ENCODE measurements around the gene SPHK2. TPM values are rescaled to one million over a fixed set of nuclear protein-coding genes. Genes with fewer than 3 reads are reported as not detected.

Gene SPHK2
- polyA plus RNA-seq, 3 donors, result 8.5 to 9.4 (median 9.1) TPM

GRCh38 chr19:48628486-48629296 is 9.4 kb downstream of the SPHK2 start:
- Histone ChIP-seq H2AFZ (ENCODE audit: insufficient read depth, low read depth, low read length, poor library complexity, severe bottlenecking) (no peak overlapping the region), H3K9me3 (replicated peaks in 1 of 2; ENCODE audit: control insufficient read depth in 1 of 2, insufficient read depth in 1 of 2, low read length in 2 of 2) (no peaks in the 10 kb centered on the region), H3K27ac (ENCODE audit: low read depth in 1 of 2, low read length in 2 of 2) (peak overlapping the region in 1 of 2 donors; percentile 4), H3K4me1 (ENCODE audit: control insufficient read depth in 1 of 2, insufficient read depth in 2 of 2, low read length in 2 of 2) (peaks cover 62 to 70% of the 10 kb centered on the region in 2 donors), H3K4me2 (replicated peaks; ENCODE audit: extremely low read depth, low read length, poor library complexity, severe bottlenecking) (no peak overlapping the region), H3K27me3 (ENCODE audit: control insufficient read depth in 2 of 2, insufficient read depth in 2 of 2, low read length in 2 of 2) (no peaks in the 10 kb centered on the region), H3K4me3 (replicated peaks in 1 of 3; ENCODE audit: low read depth in 2 of 3, low read length in 3 of 3) (no peak overlapping the region), H3K9ac (ENCODE audit: insufficient read depth, low read length, poor library complexity, severe bottlenecking) (no peak overlapping the region), H3K79me2 (ENCODE audit: insufficient read depth, low read length) (peaks cover 19% of the 10 kb centered on the region), H4K20me1 (ENCODE audit: insufficient read depth, low read length) (peaks cover 40% of the 10 kb centered on the region), H3K36me3 (replicated peaks in 1 of 2; ENCODE audit: control insufficient read depth in 1 of 2, insufficient read depth in 2 of 2, low read length in 2 of 2) (peaks cover 27 to 55% of the 10 kb centered on the region in 2 donors)
- peaks cover 0 to 3% (median 0%) of the 10 kb centered on the region in 7 donors for H3K9me3 Mint-ChIP-seq
- peak overlapping the region in 5 of 7 donors; percentile 68 to 88 (median 73) for H3K27ac Mint-ChIP-seq
- H3K4me1 Mint-ChIP-seq, result peaks cover 56% of the 10 kb centered on the region
- H3K4me3 Mint-ChIP-seq, result no peak overlapping the region
- no peaks in the 10 kb centered on the region for H3K27me3 Mint-ChIP-seq (ENCODE audit: low read depth in 3 of 3)
- no peak for DNase-seq
- no peak for TF ChIP-seq CTCF (IDR thresholded peaks at IDR 0.05)
- WGBS (ENCODE audit: insufficient coverage), result 74% methylated on average over 26 of the region's 34 CpGs
- peaks cover 30 to 54% of the 10 kb centered on the region in 2 donors for H3K36me3 Mint-ChIP-seq
- intact Hi-C loops (cut with micrococcal nuclease), result no loop called here

GRCh38 chr19:48629297-48629598 is 9.9 kb downstream of the SPHK2 start:
- Mint-ChIP-seq H3K4me3 (no peak overlapping the region), H3K4me1 (peaks cover 58% of the 10 kb centered on the region), H3K27me3 (ENCODE audit: low read depth in 3 of 3) (no peaks in the 10 kb centered on the region), H3K36me3 (peaks cover 30 to 51% of the 10 kb centered on the region in 2 donors), H3K27ac (no peak overlapping the region), H3K9me3 (peaks cover 0 to 3% (median 0%) of the 10 kb centered on the region in 7 donors)
- no peak overlapping the region for H3K4me2 ChIP-seq (replicated peaks; ENCODE audit: extremely low read depth, low read length, poor library complexity, severe bottlenecking)
- H3K4me1 ChIP-seq (ENCODE audit: control insufficient read depth in 1 of 2, insufficient read depth in 2 of 2, low read length in 2 of 2), result peaks cover 63 to 70% of the 10 kb centered on the region in 2 donors
- no peak overlapping the region for H3K27ac ChIP-seq (ENCODE audit: low read depth in 1 of 2, low read length in 2 of 2)
- 99% methylated on average over 22 of the region's 22 CpGs for WGBS (ENCODE audit: insufficient coverage)
- no peaks in the 10 kb centered on the region for H3K9me3 ChIP-seq (replicated peaks in 1 of 2; ENCODE audit: control insufficient read depth in 1 of 2, insufficient read depth in 1 of 2, low read length in 2 of 2)
- H3K9ac ChIP-seq (ENCODE audit: insufficient read depth, low read length, poor library complexity, severe bottlenecking), result no peak overlapping the region
- H3K4me3 ChIP-seq (replicated peaks in 1 of 3; ENCODE audit: low read depth in 2 of 3, low read length in 3 of 3), result no peak overlapping the region
- no peaks in the 10 kb centered on the region for H3K27me3 ChIP-seq (ENCODE audit: control insufficient read depth in 2 of 2, insufficient read depth in 2 of 2, low read length in 2 of 2)
- intact Hi-C loops (cut with micrococcal nuclease), result no loop called here
- no peak overlapping the region for H2AFZ ChIP-seq (ENCODE audit: insufficient read depth, low read depth, low read length, poor library complexity, severe bottlenecking)
- H3K36me3 ChIP-seq (replicated peaks in 1 of 2; ENCODE audit: control insufficient read depth in 1 of 2, insufficient read depth in 2 of 2, low read length in 2 of 2), result peaks cover 27 to 55% of the 10 kb centered on the region in 2 donors
- H3K79me2 ChIP-seq (ENCODE audit: insufficient read depth, low read length), result peaks cover 22% of the 10 kb centered on the region
- peaks cover 41% of the 10 kb centered on the region for H4K20me1 ChIP-seq (ENCODE audit: insufficient read depth, low read length)
- DNase-seq, result no peak
- TF ChIP-seq CTCF (IDR thresholded peaks at IDR 0.05), result no peak
